K562 (cell line): ENCODE results near the gene RBBP4. TPM values are rescaled to one million over a fixed set of nuclear protein-coding genes. Genes with fewer than 3 reads are reported as not detected.

Source experiments
- BCLAF1 ChIP-seq, 2 experiments: fragments of 450-650 bp in 1 of 2; IDR thresholded peaks; 2 replicates each; pipeline ENCODE4 v1.6.1; 2011 to 2017; ENCODE audit warnings: low read depth in 2 of 2, antibody characterized with exemption in 1 of 2, borderline replicate concordance in 1 of 2, low read length in 1 of 2, mild to moderate bottlenecking in 1 of 2, mixed read lengths in 1 of 2; ENCODE audit not compliant: control insufficient read depth in 1 of 2
- BRCA1 ChIP-seq, 2 experiments: fragments of 450-650 bp in 1 of 2; sonication (generic) in 1 of 2; formaldehyde crosslinking in 1 of 2; IDR thresholded peaks; 2 replicates each; pipeline versions ENCODE4 v1.5.0 to v1.6.1; 2017 to 2020; ENCODE audit warnings: mild to moderate bottlenecking in 1 of 2, missing genetic modification reagents in 1 of 2
- CBX1 ChIP-seq: sonication (generic); IDR thresholded peaks from 2 replicates; pipeline ENCODE4 v1.6.1; 2016; ENCODE audit warnings: antibody characterized with exemption, low read depth, mild to moderate bottlenecking
- CBX3 ChIP-seq, 2 experiments: IDR thresholded peaks; 1 replicate in 1 of 2; 2 replicates in 1 of 2; pipeline ENCODE4 v1.6.1; 2012; ENCODE audit warnings: inconsistent platforms in 2 of 2, low read length in 2 of 2, borderline replicate concordance in 1 of 2, control low read depth in 1 of 2
- CEBPG ChIP-seq, 3 experiments: fragments of 200-800 bp in 1 of 3; sonication (Bioruptor generic) in 1 of 3; sonication (generic) in 1 of 3; formaldehyde crosslinking in 1 of 3; IDR thresholded peaks in 2 of 3; conservative IDR thresholded peaks in 1 of 3; 2 replicates each; pipeline versions ENCODE4 v1.6.1 to v1.8.0; 2016 to 2022; ENCODE audit warnings: missing compliant biosample characterization in 2 of 3, missing genetic modification characterization in 2 of 3, mild to moderate bottlenecking in 1 of 3, missing genetic modification reagents in 1 of 3
- DPF2 ChIP-seq: fragments of 450-650 bp; IDR thresholded peaks from 2 replicates; pipeline ENCODE4 v1.6.1; 2016
- EP300 ChIP-seq: IDR thresholded peaks from 2 replicates; pipeline ENCODE4 v1.6.1; 2012; ENCODE audit warnings: low read length, improper control_type of control experiment
- HIVEP1 ChIP-seq: fragments of 250-450 bp; sonication (Bioruptor Pico); IDR thresholded peaks from 2 replicates; pipeline ENCODE4 v1.4.0; 2020; ENCODE audit warnings: mild to moderate bottlenecking
- MTA1 ChIP-seq: fragments of 450-650 bp; IDR thresholded peaks from 2 replicates; pipeline ENCODE4 v1.6.1; 2017; ENCODE audit warnings: borderline replicate concordance
- NKRF ChIP-seq: fragments of 450-650 bp; IDR thresholded peaks from 2 replicates; pipeline ENCODE4 v1.6.1; 2016; ENCODE audit warnings: borderline replicate concordance
- NR4A1 ChIP-seq, 2 experiments: fragments of 250-450 bp in 1 of 2; fragments of 450-650 bp in 1 of 2; sonication (Bioruptor Pico) in 1 of 2; IDR thresholded peaks; 2 replicates each; pipeline versions ENCODE4 v1.4.0 to v1.6.1; 2016 to 2020; ENCODE audit warnings: mild to moderate bottlenecking in 2 of 2, missing compliant biosample characterization in 1 of 2, missing genetic modification characterization in 1 of 2, moderate library complexity in 1 of 2
- SP2 ChIP-seq: IDR thresholded peaks from 2 replicates; pipeline ENCODE4 v1.6.1; 2011; ENCODE audit warnings: mild to moderate bottlenecking, low read depth, low read length, moderate library complexity; ENCODE audit not compliant: poor library complexity, severe bottlenecking; ENCODE audit errors: extremely low read depth
- SRF ChIP-seq, 2 experiments: fragments of 250-450, 450-650 bp in 1 of 2; sonication (Bioruptor Pico) in 1 of 2; sonication (generic) in 1 of 2; formaldehyde crosslinking; IDR thresholded peaks; 2 replicates each; pipeline versions ENCODE4 v1.5.0 to v1.5.1; 2020 to 2022; ENCODE audit warnings: mild to moderate bottlenecking in 1 of 2, missing genetic modification reagents in 1 of 2
- YY1 ChIP-seq, 3 experiments: IDR thresholded peaks; 2 replicates each; pipeline ENCODE4 v1.6.1; 2011; ENCODE audit warnings: low read length in 2 of 3, mild to moderate bottlenecking in 2 of 3, moderate library complexity in 2 of 3, borderline replicate concordance in 1 of 3, control low read depth in 1 of 3, low read depth in 1 of 3; ENCODE audit not compliant: insufficient read depth in 3 of 3, insufficient replicate concordance in 2 of 3, control insufficient read depth in 1 of 3, insufficient read length in 1 of 3; ENCODE audit errors: extremely low read depth in 1 of 3
- ZFX ChIP-seq: sonication (generic); formaldehyde crosslinking; IDR thresholded peaks from 2 replicates; pipeline ENCODE4 v1.8.0; 2022; ENCODE audit warnings: mild to moderate bottlenecking, missing genetic modification reagents, moderate library complexity
- ZNF586 ChIP-seq: fragments of 450-650 bp; formaldehyde crosslinking; conservative IDR thresholded peaks from 2 replicates; pipeline ENCODE4 v1.4.0; 2020; ENCODE audit warnings: mild to moderate bottlenecking, moderate library complexity
- ZNF717 ChIP-seq: fragments of 250-450 bp; sonication (Bioruptor Pico); IDR thresholded peaks from 2 replicates; pipeline ENCODE4 v1.5.0; 2021
- polyA plus RNA-seq, 8 experiments: library from polyadenylated mRNA; depleted of rRNA in 4 of 8; stranded (reverse) in 5 of 8; unstranded in 3 of 8; fragments of >200 nt; fragmentation: Nextera tagmentation in 2 of 8; fragmentation: Illumina TruSeq in 1 of 8; extraction: Ambion mirVana in 2 of 8; extraction: Trizol in 1 of 8; gene quantifications; 2 replicates each; pipeline versions ENCODE4 v1.2.1 to v1.2.3, GENCODE V29; 2011 to 2014; ENCODE audit warnings: inconsistent platforms in 1 of 8, missing spikeins in 1 of 8
- total RNA-seq, 7 experiments: library from RNA; depleted of rRNA in 6 of 7; stranded (reverse); fragments of >200 nt in 6 of 7; fragmentation: Illumina TruSeq in 2 of 7; extraction: Trizol in 2 of 7; gene quantifications; 2 replicates each; pipeline versions ENCODE4 v1.2.1 to v1.2.3, GENCODE V29; 2011 to 2021; ENCODE audit warnings: low replicate concordance in 1 of 7

The RBBP4 gene
- total and polyA plus RNA-seq, 9 of the 15 experiments (the other 6 are each of a cell fraction or from before 2014, with no cell fraction given), result 185 to 409 (median 259) TPM

GRCh38 chr1:32650752-32651460 lies at the start of gene RBBP4 (continued):
- TF ChIP-seq NR4A1 (CRISPR knock-in tag; IDR thresholded peaks at IDR 0.05), result peak; percentile 99
- peak; percentile 99 for TF ChIP-seq NR4A1 (tag; IDR thresholded peaks at IDR 0.05)
- 0 out of 2 replicates have a peak, but pooled peaks have one; percentile 81 for TF ChIP-seq DPF2
- no peak; the same call in 1 of the 2 replicates for TF ChIP-seq ZNF717
- peak; percentile 97 for TF ChIP-seq HIVEP1
- peak; percentile 89 for TF ChIP-seq ZNF586 (CRISPR knock-in tag)
- peak; percentile 100 for TF ChIP-seq ZFX (CRISPR knock-in tag)
- TF ChIP-seq CEBPG (CRISPR knock-in tag; IDR thresholded peaks at IDR 0.05), result no peak
- TF ChIP-seq CEBPG (tag; conservative IDR thresholded peaks at IDR 0.05 in 1 of 2, IDR thresholded peaks at IDR 0.05 in 1 of 2), result no peak
- no peak; a peak in 2 of 3 replicates for TF ChIP-seq CBX3 (IDR thresholded peaks at IDR 0.05; ENCODE audit: borderline replicate concordance in 1 of 2, low read length in 2 of 2)
- peak; percentile 72; the same call in 1 of the 2 replicates for TF ChIP-seq CBX1
- TF ChIP-seq NKRF, result peak; percentile 77
- no peak for TF ChIP-seq BRCA1 (IDR thresholded peaks at IDR 0.05)
- no peak for TF ChIP-seq BRCA1 (CRISPR knock-in tag; IDR thresholded peaks at IDR 0.05)
- TF ChIP-seq BCLAF1 (IDR thresholded peaks at IDR 0.05; ENCODE audit: borderline replicate concordance in 1 of 2, control insufficient read depth in 1 of 2, low read depth in 2 of 2, low read length in 1 of 2), result 0 out of 4 replicates have a peak, but pooled peaks of 1 of the 2 experiments have one; percentile 4
- TF ChIP-seq SP2, result peak; percentile 67
- peak; percentile 72 to 95 (median 91) for TF ChIP-seq YY1 (IDR thresholded peaks at IDR 0.05; ENCODE audit: borderline replicate concordance in 1 of 3, control insufficient read depth in 1 of 3, extremely low read depth in 1 of 3, insufficient read depth in 3 of 3, insufficient read length in 1 of 3, insufficient replicate concordance in 2 of 3, low read depth in 1 of 3, low read length in 2 of 3)
- no peak for TF ChIP-seq MTA1
- TF ChIP-seq SRF (CRISPR knock-in tag; IDR thresholded peaks at IDR 0.05), result peak; percentile 52 to 83; a peak in 3 of 4 replicates
- TF ChIP-seq EP300, result no peak; the same call in 1 of the 2 replicates
